GM23338 (cell line): ENCODE results near the gene DCLK2. TPM values are rescaled to one million over a fixed set of nuclear protein-coding genes. Genes with fewer than 3 reads are reported as not detected.

Experiments used
- ATAC-seq: fragments of 200-7000 bp; cut with Tn5 transposase; 3 replicates; pipeline ENCODE4 v1.9.1; 2020
- DNase-seq: peaks from one replicate; pipeline ENCODE4 v3.0.0-alpha.2; 2015; ENCODE audit warnings: low spot score
- H2AFZ ChIP-seq: fragments of 200-600 bp; sonication (generic); 2 replicates; pipeline ENCODE4 v1.8.0; 2016; ENCODE audit warnings: antibody characterized with exemption, mild to moderate bottlenecking, moderate library complexity
- H3F3A ChIP-seq: fragments of 200-600 bp; sonication (generic); replicated peaks from 2 replicates; pipeline ENCODE4 v1.8.0; 2017; ENCODE audit warnings: antibody characterized with exemption, mixed run types, low read depth
- H3K27ac ChIP-seq: fragments of 200-600 bp; sonication (generic); 2 replicates; pipeline ENCODE4 v1.6.1; 2016; ENCODE audit warnings: low read depth
- H3K27me3 ChIP-seq: fragments of 200-600 bp; sonication (generic); 2 replicates; pipeline ENCODE4 v1.8.0; 2016; ENCODE audit warnings: mild to moderate bottlenecking, mixed run types, moderate library complexity; ENCODE audit not compliant: insufficient read depth
- H3K36me3 ChIP-seq: fragments of 200-600 bp; sonication (generic); 2 replicates; pipeline ENCODE4 v1.8.0; 2016; ENCODE audit warnings: mild to moderate bottlenecking; ENCODE audit not compliant: insufficient read depth
- H3K4me1 ChIP-seq: fragments of 200-600 bp; sonication (generic); 2 replicates; pipeline ENCODE4 v1.8.0; 2016; ENCODE audit warnings: mild to moderate bottlenecking, moderate library complexity; ENCODE audit not compliant: insufficient read depth
- H3K4me2 ChIP-seq: fragments of 200-600 bp; sonication (generic); 2 replicates; pipeline ENCODE4 v1.7.1; 2017; ENCODE audit warnings: mixed run types
- H3K4me3 ChIP-seq: fragments of 200-600 bp; sonication (generic); 2 replicates; pipeline ENCODE4 v1.6.1; 2016; ENCODE audit warnings: mixed run types
- H3K79me2 ChIP-seq: fragments of 200-600 bp; sonication (generic); replicated peaks from 2 replicates; pipeline ENCODE4 v1.8.0; 2017; ENCODE audit warnings: mild to moderate bottlenecking; ENCODE audit not compliant: insufficient read depth
- H3K9me2 ChIP-seq: fragments of 200-600 bp; sonication (generic); 2 replicates; pipeline ENCODE4 v1.8.0; 2017; ENCODE audit not compliant: insufficient read depth
- H4K20me1 ChIP-seq: fragments of 200-600 bp; sonication (generic); replicated peaks from 2 replicates; pipeline ENCODE4 v1.8.0; 2017; ENCODE audit warnings: mild to moderate bottlenecking; ENCODE audit not compliant: insufficient read depth
- H3K27ac Mint-ChIP-seq: 2 replicates; pipeline ENCODE4 v1.8.0; 2020; ENCODE audit warnings: inconsistent platforms, mild to moderate bottlenecking, moderate library complexity, mixed read lengths
- H3K27me3 Mint-ChIP-seq: 3 replicates; pipeline ENCODE4 v1.8.0; 2022; ENCODE audit warnings: low read depth, mild to moderate bottlenecking, moderate library complexity, mixed read lengths, inconsistent platforms; ENCODE audit not compliant: insufficient read depth, poor library complexity
- H3K36me3 Mint-ChIP-seq: 3 replicates; pipeline ENCODE4 v1.8.0; 2021; ENCODE audit warnings: low read depth, mild to moderate bottlenecking, inconsistent platforms, moderate library complexity, mixed read lengths
- H3K4me1 Mint-ChIP-seq: 3 replicates; pipeline ENCODE4 v1.8.0; 2020; ENCODE audit warnings: mild to moderate bottlenecking, inconsistent platforms, mixed read lengths
- H3K4me3 Mint-ChIP-seq: 3 replicates; pipeline ENCODE4 v1.8.0; 2021; ENCODE audit warnings: moderate library complexity, mild to moderate bottlenecking, inconsistent platforms, mixed read lengths
- H3K9me3 Mint-ChIP-seq: 3 replicates; pipeline ENCODE4 v1.8.0; 2020; ENCODE audit warnings: moderate library complexity, mild to moderate bottlenecking, inconsistent platforms, mixed read lengths
- CREB1 ChIP-seq: fragments of 250-450 bp; sonication (Bioruptor Pico); IDR thresholded peaks from 2 replicates; pipeline ENCODE4 v1.5.0; 2020; ENCODE audit warnings: low read depth, mild to moderate bottlenecking, moderate library complexity
- CTCF ChIP-seq, 2 experiments: fragments of 200-600 bp in 1 of 2; sonication (generic) in 1 of 2; conservative IDR thresholded peaks; 2 replicates each; pipeline versions ENCODE4 v1.5.1 to v1.6.1; 2016 to 2017; ENCODE audit warnings: antibody characterized with exemption in 2 of 2, low read depth in 2 of 2, mild to moderate bottlenecking in 2 of 2, moderate library complexity in 1 of 2
- EZH2 ChIP-seq: fragments of 200-600 bp; sonication (generic); IDR thresholded peaks from one replicate; pipeline ENCODE4 v1.8.0; 2017; ENCODE audit warnings: antibody characterized with exemption, mild to moderate bottlenecking, low read depth; ENCODE audit not compliant: unreplicated experiment
- EZH2phosphoT487 ChIP-seq: fragments of 200-600 bp; sonication (generic); IDR thresholded peaks from one replicate; pipeline ENCODE4 v1.8.1; 2018; ENCODE audit warnings: antibody characterized with exemption; ENCODE audit not compliant: unreplicated experiment
- JUNB ChIP-seq: IDR thresholded peaks from one replicate; pipeline ENCODE4 v1.6.1; 2016; ENCODE audit warnings: antibody characterized with exemption; ENCODE audit not compliant: unreplicated experiment
- NANOG ChIP-seq: IDR thresholded peaks from 2 replicates; pipeline ENCODE4 v1.6.1; 2016; ENCODE audit warnings: antibody characterized with exemption, borderline replicate concordance
- POLR2AphosphoS5 ChIP-seq: IDR thresholded peaks from 2 replicates; pipeline ENCODE4 v1.6.1; 2016; ENCODE audit warnings: antibody characterized with exemption, low read depth
- STAT1 ChIP-seq: IDR thresholded peaks from one replicate; pipeline ENCODE4 v1.6.1; 2016; ENCODE audit warnings: antibody characterized with exemption; ENCODE audit not compliant: unreplicated experiment
- ZNF114 ChIP-seq: fragments of 250-450 bp; sonication (Bioruptor Pico); IDR thresholded peaks from 2 replicates; pipeline ENCODE4 v1.5.0; 2020; ENCODE audit warnings: mild to moderate bottlenecking, moderate library complexity
- ZNF331 ChIP-seq: fragments of 250-450 bp; sonication (Bioruptor Pico); IDR thresholded peaks from 2 replicates; pipeline ENCODE4 v1.5.0; 2020; ENCODE audit warnings: low read depth, mild to moderate bottlenecking, moderate library complexity
- polyA plus RNA-seq: library from polyadenylated mRNA; unstranded; fragments of >200 nt; fragmentation: Nextera tagmentation; extraction: Ambion mirVana; gene quantifications from 2 replicates; pipeline ENCODE4 v1.2.1, GENCODE V29; 2016
- total RNA-seq: library from RNA; depleted of rRNA; stranded (reverse); fragments of >200 nt; shearing (Covaris generic); gene quantifications from 2 replicates; pipeline ENCODE4 v1.2.3, GENCODE V29; 2014
- TF ChIP-seq, protein P1 (sequence below): IDR thresholded peaks from one replicate; pipeline ENCODE4 v1.6.1; 2018; ENCODE audit warnings: antibody characterized with exemption; ENCODE audit not compliant: unreplicated experiment
- TF ChIP-seq, protein P2 (sequence below): fragments of 250-450 bp; sonication (Bioruptor Pico); IDR thresholded peaks from 2 replicates; pipeline ENCODE4 v1.5.0; 2020; ENCODE audit warnings: mild to moderate bottlenecking, moderate library complexity
- TF ChIP-seq, protein P3 (sequence below): IDR thresholded peaks from 2 replicates; pipeline ENCODE4 v1.6.1; 2016; ENCODE audit warnings: antibody characterized with exemption

The DCLK2 gene
- total and polyA plus RNA-seq, 2 experiments from 2014 or later, result 0.49 TPM; not detected in 1

GRCh38 chr4:150234246-150234645, 156.0 kb downstream of the DCLK2 start:
- Histone ChIP-seq H3K4me1 (peaks cover 24% of the 10 kb centered on the region), H3K27ac (no peak overlapping the region), H3F3A (no peaks in the 10 kb centered on the region), H4K20me1 (no peaks in the 10 kb centered on the region), H3K9me2 (peaks cover 9% of the 10 kb centered on the region; the same call in 1 of the 2 replicates), H3K79me2 (no peaks in the 10 kb centered on the region), H3K36me3 (no peaks in the 10 kb centered on the region), H3K4me2 (no peak overlapping the region), H3K27me3 (no peaks in the 10 kb centered on the region), H2AFZ (no peak overlapping the region), H3K4me3 (no peak overlapping the region)
- DNase-seq (no peak), ATAC-seq (no peak)
- Mint-ChIP-seq H3K4me3 (no peak overlapping the region), H3K27ac (no peak overlapping the region), H3K9me3 (no peaks in the 10 kb centered on the region; the same call in 2 of the 3 replicates), H3K36me3 (no peaks in the 10 kb centered on the region), H3K4me1 (peaks cover 29% of the 10 kb centered on the region), H3K27me3 (no peaks in the 10 kb centered on the region)
- TF ChIP-seq, protein P1, sequence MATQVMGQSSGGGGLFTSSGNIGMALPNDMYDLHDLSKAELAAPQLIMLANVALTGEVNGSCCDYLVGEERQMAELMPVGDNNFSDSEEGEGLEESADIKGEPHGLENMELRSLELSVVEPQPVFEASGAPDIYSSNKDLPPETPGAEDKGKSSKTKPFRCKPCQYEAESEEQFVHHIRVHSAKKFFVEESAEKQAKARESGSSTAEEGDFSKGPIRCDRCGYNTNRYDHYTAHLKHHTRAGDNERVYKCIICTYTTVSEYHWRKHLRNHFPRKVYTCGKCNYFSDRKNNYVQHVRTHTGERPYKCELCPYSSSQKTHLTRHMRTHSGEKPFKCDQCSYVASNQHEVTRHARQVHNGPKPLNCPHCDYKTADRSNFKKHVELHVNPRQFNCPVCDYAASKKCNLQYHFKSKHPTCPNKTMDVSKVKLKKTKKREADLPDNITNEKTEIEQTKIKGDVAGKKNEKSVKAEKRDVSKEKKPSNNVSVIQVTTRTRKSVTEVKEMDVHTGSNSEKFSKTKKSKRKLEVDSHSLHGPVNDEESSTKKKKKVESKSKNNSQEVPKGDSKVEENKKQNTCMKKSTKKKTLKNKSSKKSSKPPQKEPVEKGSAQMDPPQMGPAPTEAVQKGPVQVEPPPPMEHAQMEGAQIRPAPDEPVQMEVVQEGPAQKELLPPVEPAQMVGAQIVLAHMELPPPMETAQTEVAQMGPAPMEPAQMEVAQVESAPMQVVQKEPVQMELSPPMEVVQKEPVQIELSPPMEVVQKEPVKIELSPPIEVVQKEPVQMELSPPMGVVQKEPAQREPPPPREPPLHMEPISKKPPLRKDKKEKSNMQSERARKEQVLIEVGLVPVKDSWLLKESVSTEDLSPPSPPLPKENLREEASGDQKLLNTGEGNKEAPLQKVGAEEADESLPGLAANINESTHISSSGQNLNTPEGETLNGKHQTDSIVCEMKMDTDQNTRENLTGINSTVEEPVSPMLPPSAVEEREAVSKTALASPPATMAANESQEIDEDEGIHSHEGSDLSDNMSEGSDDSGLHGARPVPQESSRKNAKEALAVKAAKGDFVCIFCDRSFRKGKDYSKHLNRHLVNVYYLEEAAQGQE, result no peak
- TF ChIP-seq EZH2phosphoT487, result no peak
- TF ChIP-seq CTCF (conservative IDR thresholded peaks at IDR 0.05; ENCODE audit: low read depth in 2 of 2), result no peak
- TF ChIP-seq NANOG, result no peak
- TF ChIP-seq POLR2AphosphoS5, result no peak
- no peak for TF ChIP-seq STAT1
- no peak for TF ChIP-seq JUNB
- TF ChIP-seq, protein P2, sequence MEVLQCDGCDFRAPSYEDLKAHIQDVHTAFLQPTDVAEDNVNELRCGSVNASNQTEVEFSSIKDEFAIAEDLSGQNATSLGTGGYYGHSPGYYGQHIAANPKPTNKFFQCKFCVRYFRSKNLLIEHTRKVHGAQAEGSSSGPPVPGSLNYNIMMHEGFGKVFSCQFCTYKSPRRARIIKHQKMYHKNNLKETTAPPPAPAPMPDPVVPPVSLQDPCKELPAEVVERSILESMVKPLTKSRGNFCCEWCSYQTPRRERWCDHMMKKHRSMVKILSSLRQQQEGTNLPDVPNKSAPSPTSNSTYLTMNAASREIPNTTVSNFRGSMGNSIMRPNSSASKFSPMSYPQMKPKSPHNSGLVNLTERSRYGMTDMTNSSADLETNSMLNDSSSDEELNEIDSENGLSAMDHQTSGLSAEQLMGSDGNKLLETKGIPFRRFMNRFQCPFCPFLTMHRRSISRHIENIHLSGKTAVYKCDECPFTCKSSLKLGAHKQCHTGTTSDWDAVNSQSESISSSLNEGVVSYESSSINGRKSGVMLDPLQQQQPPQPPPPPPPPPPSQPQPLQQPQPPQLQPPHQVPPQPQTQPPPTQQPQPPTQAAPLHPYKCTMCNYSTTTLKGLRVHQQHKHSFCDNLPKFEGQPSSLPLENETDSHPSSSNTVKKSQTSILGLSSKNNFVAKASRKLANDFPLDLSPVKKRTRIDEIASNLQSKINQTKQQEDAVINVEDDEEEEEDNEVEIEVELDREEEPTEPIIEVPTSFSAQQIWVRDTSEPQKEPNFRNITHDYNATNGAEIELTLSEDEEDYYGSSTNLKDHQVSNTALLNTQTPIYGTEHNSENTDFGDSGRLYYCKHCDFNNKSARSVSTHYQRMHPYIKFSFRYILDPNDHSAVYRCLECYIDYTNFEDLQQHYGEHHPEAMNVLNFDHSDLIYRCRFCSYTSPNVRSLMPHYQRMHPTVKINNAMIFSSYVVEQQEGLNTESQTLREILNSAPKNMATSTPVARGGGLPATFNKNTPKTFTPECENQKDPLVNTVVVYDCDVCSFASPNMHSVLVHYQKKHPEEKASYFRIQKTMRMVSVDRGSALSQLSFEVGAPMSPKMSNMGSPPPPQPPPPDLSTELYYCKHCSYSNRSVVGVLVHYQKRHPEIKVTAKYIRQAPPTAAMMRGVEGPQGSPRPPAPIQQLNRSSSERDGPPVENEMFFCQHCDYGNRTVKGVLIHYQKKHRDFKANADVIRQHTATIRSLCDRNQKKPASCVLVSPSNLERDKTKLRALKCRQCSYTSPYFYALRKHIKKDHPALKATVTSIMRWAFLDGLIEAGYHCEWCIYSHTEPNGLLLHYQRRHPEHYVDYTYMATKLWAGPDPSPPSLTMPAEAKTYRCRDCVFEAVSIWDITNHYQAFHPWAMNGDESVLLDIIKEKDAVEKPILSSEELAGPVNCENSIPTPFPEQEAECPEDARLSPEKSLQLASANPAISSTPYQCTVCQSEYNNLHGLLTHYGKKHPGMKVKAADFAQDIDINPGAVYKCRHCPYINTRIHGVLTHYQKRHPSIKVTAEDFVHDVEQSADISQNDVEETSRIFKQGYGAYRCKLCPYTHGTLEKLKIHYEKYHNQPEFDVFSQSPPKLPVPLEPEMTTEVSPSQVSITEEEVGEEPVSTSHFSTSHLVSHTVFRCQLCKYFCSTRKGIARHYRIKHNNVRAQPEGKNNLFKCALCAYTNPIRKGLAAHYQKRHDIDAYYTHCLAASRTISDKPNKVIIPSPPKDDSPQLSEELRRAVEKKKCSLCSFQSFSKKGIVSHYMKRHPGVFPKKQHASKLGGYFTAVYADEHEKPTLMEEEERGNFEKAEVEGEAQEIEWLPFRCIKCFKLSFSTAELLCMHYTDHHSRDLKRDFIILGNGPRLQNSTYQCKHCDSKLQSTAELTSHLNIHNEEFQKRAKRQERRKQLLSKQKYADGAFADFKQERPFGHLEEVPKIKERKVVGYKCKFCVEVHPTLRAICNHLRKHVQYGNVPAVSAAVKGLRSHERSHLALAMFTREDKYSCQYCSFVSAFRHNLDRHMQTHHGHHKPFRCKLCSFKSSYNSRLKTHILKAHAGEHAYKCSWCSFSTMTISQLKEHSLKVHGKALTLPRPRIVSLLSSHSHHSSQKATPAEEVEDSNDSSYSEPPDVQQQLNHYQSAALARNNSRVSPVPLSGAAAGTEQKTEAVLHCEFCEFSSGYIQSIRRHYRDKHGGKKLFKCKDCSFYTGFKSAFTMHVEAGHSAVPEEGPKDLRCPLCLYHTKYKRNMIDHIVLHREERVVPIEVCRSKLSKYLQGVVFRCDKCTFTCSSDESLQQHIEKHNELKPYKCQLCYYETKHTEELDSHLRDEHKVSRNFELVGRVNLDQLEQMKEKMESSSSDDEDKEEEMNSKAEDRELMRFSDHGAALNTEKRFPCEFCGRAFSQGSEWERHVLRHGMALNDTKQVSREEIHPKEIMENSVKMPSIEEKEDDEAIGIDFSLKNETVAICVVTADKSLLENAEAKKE, result no peak
- TF ChIP-seq EZH2, result no peak
- no peak for TF ChIP-seq CREB1 (CRISPR knock-in tag)
- no peak for TF ChIP-seq ZNF114
- TF ChIP-seq ZNF331 (CRISPR knock-in tag), result no peak
- TF ChIP-seq, protein P3, sequence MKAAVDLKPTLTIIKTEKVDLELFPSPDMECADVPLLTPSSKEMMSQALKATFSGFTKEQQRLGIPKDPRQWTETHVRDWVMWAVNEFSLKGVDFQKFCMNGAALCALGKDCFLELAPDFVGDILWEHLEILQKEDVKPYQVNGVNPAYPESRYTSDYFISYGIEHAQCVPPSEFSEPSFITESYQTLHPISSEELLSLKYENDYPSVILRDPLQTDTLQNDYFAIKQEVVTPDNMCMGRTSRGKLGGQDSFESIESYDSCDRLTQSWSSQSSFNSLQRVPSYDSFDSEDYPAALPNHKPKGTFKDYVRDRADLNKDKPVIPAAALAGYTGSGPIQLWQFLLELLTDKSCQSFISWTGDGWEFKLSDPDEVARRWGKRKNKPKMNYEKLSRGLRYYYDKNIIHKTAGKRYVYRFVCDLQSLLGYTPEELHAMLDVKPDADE, result no peak
